Hepatocyte (in vitro differentiated cells): ENCODE results near the gene MYLK2. TPM values are rescaled to one million over a fixed set of nuclear protein-coding genes. Genes with fewer than 3 reads are reported as not detected.

Source experiments
- DNase-seq: peaks from one replicate; pipeline ENCODE4 v3.0.0-alpha.2; 2016; ENCODE audit warnings: low spot score
- H2AFZ ChIP-seq: fragments of 200-600 bp; sonication (generic); 2 replicates; pipeline ENCODE4 v1.6.0; 2016; ENCODE audit warnings: antibody characterized with exemption, mild to moderate bottlenecking
- H3K27ac ChIP-seq: fragments of 200-600 bp; sonication (generic); 2 replicates; pipeline ENCODE4 v1.5.1; 2016; ENCODE audit warnings: mild to moderate bottlenecking
- H3K27me3 ChIP-seq: fragments of 200-600 bp; sonication (generic); 2 replicates; pipeline ENCODE4 v1.6.1; 2016
- H3K36me3 ChIP-seq: fragments of 200-600 bp; sonication (generic); replicated peaks from 2 replicates; pipeline ENCODE4 v1.5.1; 2016; ENCODE audit warnings: low read depth; ENCODE audit not compliant: insufficient read depth
- H3K4me1 ChIP-seq: fragments of 200-600 bp; sonication (generic); 2 replicates; pipeline ENCODE4 v1.5.1; 2016; ENCODE audit warnings: mild to moderate bottlenecking, moderate library complexity; ENCODE audit not compliant: insufficient read depth
- H3K4me2 ChIP-seq: fragments of 200-600 bp; sonication (generic); 2 replicates; pipeline ENCODE4 v1.6.0; 2016
- H3K4me3 ChIP-seq: fragments of 200-600 bp; sonication (generic); 2 replicates; pipeline ENCODE4 v1.5.1; 2016; ENCODE audit warnings: mild to moderate bottlenecking
- H3K79me2 ChIP-seq: fragments of 200-600 bp; sonication (generic); 2 replicates; pipeline ENCODE4 v1.6.0; 2017; ENCODE audit warnings: mild to moderate bottlenecking
- H3K9me2 ChIP-seq: fragments of 200-600 bp; sonication (generic); replicated peaks from 2 replicates; pipeline ENCODE4 v1.6.0; 2017; ENCODE audit warnings: mild to moderate bottlenecking; ENCODE audit not compliant: insufficient read depth
- H3K9me3 ChIP-seq: fragments of 200-600 bp; sonication (generic); 2 replicates; pipeline ENCODE4 v1.5.1; 2016; ENCODE audit warnings: low read depth, mild to moderate bottlenecking
- H4K20me1 ChIP-seq: fragments of 200-600 bp; sonication (generic); 2 replicates; pipeline ENCODE4 v1.6.0; 2016; ENCODE audit warnings: mild to moderate bottlenecking; ENCODE audit not compliant: insufficient read depth, poor library complexity, severe bottlenecking
- CTCF ChIP-seq: fragments of 200-600 bp; sonication (generic); IDR thresholded peaks from 2 replicates; pipeline ENCODE4 v1.5.1; 2016; ENCODE audit warnings: antibody characterized with exemption, mild to moderate bottlenecking; ENCODE audit not compliant: poor library complexity
- EZH2 ChIP-seq: fragments of 200-600 bp; sonication (generic); IDR thresholded peaks from 2 replicates; pipeline ENCODE4 v1.6.1; 2016; ENCODE audit warnings: antibody characterized with exemption, mild to moderate bottlenecking, borderline replicate concordance
- EZH2phosphoT487 ChIP-seq: fragments of 200-600 bp; sonication (generic); IDR thresholded peaks from one replicate; pipeline ENCODE4 v1.6.1; 2018; ENCODE audit warnings: antibody characterized with exemption, mild to moderate bottlenecking, low read depth, moderate library complexity; ENCODE audit not compliant: unreplicated experiment, severe bottlenecking
- WGBS: methylation state at CpG from one replicate; pipeline ENCODE4 v1.1.6; 2016; ENCODE audit warnings: low lambda C conversion rate; ENCODE audit errors: missing lambda C conversion rate; 5-methylcytosine and 5-hydroxymethylcytosine counted together
- polyA plus RNA-seq: library from polyadenylated mRNA; unstranded; fragments of >200 nt; fragmentation: Nextera tagmentation; extraction: Ambion mirVana; gene quantifications from 2 replicates; pipeline ENCODE4 v1.2.1, GENCODE V29; 2016
- total RNA-seq: library from RNA; depleted of rRNA; stranded (reverse); fragments of >200 nt; gene quantifications from 2 replicates; pipeline ENCODE4 v1.2.3, GENCODE V29; 2014

Gene MYLK2
- total and polyA plus RNA-seq, 2 experiments from 2014 or later = 0.33 TPM; not detected in 1

DNA sequence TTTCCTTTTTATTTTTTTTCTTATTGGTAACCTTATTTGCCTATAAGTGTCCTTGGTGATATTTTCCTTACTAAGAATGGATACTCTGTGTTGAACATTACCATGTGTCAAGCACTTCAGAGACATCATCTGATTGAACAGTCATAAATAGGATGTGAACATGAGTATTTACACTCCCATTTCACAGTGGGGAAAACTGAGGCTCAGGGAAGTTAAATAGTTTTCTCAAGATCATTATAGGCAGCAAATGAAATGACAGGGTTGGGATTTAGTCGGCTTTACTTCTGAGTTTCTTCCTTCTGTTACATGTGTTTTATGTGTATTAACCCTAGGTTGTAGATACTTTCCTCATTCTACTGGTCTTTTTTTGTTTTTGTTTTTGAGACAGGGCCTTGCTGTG lies 44.7 kb upstream of the MYLK2 start:
- no peaks in the 10 kb centered on the region for H3K36me3 ChIP-seq
- no peak for TF ChIP-seq CTCF
- 97% methylated on average over 1 of the region's 1 CpG for WGBS
- no peak overlapping the region for H3K27ac ChIP-seq
- peaks cover 4% of the 10 kb centered on the region for H3K79me2 ChIP-seq
- H4K20me1 ChIP-seq = no peaks in the 10 kb centered on the region
- no peak for DNase-seq
- no peak overlapping the region for H3K4me3 ChIP-seq
- no peaks in the 10 kb centered on the region for H3K27me3 ChIP-seq
- H3K9me3 ChIP-seq = no peaks in the 10 kb centered on the region
- no peak overlapping the region for H2AFZ ChIP-seq
- no peaks in the 10 kb centered on the region for H3K9me2 ChIP-seq
- no peak overlapping the region for H3K4me2 ChIP-seq
- no peaks in the 10 kb centered on the region for H3K4me1 ChIP-seq

- Histone ChIP-seq H4K20me1 (no peaks in the 10 kb centered on the region), H2AFZ (no peak overlapping the region), H3K4me1 (no peaks in the 10 kb centered on the region), H3K9me3 (no peaks in the 10 kb centered on the region), H3K27me3 (no peaks in the 10 kb centered on the region), H3K4me3 (no peak overlapping the region), H3K36me3 (no peaks in the 10 kb centered on the region), H3K9me2 (no peaks in the 10 kb centered on the region), H3K79me2 (no peaks in the 10 kb centered on the region), H3K4me2 (no peak overlapping the region), H3K27ac (no peak overlapping the region)
- TF ChIP-seq EZH2 (no peak), CTCF (no peak), EZH2phosphoT487 (no peak)
- 98% methylated on average over 2 of the region's 2 CpGs for WGBS
- no peak for DNase-seq
Observed at GRCh38 chr20:31780839-31781238, 38.3 kb upstream of the MYLK2 start.

- Histone ChIP-seq H3K4me1 (no peaks in the 10 kb centered on the region), H2AFZ (no peak overlapping the region), H3K4me2 (no peak overlapping the region), H3K79me2 (no peaks in the 10 kb centered on the region), H4K20me1 (no peaks in the 10 kb centered on the region), H3K4me3 (no peak overlapping the region), H3K9me3 (no peaks in the 10 kb centered on the region), H3K27ac (no peak overlapping the region), H3K27me3 (no peaks in the 10 kb centered on the region), H3K36me3 (no peaks in the 10 kb centered on the region), H3K9me2 (no peaks in the 10 kb centered on the region)
- 99% methylated on average over 4 of the region's 4 CpGs for WGBS
- no peak for TF ChIP-seq CTCF
- no peak for TF ChIP-seq EZH2phosphoT487
- no peak for TF ChIP-seq EZH2
- DNase-seq = no peak
Observed at GRCh38 chr20:31781945-31782344, 37.2 kb upstream of the MYLK2 start.

DNA sequence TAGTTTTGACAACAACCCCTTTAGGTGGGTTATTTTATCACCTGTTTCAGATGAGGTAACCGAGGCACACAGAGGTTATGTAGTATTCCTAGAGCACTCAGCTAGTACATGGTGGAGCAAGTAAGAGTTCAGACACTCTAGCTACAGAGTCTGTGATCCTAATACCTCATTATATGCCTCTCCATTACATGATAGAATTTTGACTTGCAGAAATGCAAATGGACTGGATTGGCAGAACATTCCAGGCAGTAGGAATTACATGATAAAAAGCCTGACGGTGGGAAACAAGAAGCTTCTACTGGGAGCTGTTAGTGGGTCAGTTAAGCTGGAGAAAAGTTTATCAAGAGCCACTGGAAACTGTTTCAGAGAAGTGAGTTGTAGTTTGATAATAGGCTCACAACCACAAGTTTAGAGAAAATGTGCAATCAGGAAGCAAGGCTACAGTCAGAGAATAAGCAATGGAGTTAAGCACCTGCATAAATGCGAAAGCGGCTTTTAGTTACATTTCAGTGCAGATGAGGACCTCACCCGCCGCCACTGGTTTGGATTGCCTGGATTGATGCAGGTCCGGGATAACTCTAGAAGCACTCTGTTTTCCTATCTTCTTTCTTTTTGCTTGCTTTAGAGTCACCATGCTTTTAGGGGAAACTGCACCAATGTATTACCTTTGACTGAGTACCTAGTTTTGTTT lies 34.7 kb upstream of the MYLK2 start:
- 97% methylated on average over 7 of the region's 7 CpGs for WGBS

More for the DNA sequence above, 34.7 kb upstream of the MYLK2 start:
- H3K4me3 ChIP-seq = no peak overlapping the region
- no peak for TF ChIP-seq EZH2phosphoT487
- TF ChIP-seq EZH2 = no peak
- TF ChIP-seq CTCF = no peak
- no peak overlapping the region for H2AFZ ChIP-seq
- no peaks in the 10 kb centered on the region for H4K20me1 ChIP-seq
- no peak overlapping the region for H3K4me2 ChIP-seq
- H3K9me2 ChIP-seq = no peaks in the 10 kb centered on the region
- no peaks in the 10 kb centered on the region for H3K79me2 ChIP-seq
- no peaks in the 10 kb centered on the region for H3K4me1 ChIP-seq
- no peaks in the 10 kb centered on the region for H3K27me3 ChIP-seq
- no peaks in the 10 kb centered on the region for H3K9me3 ChIP-seq
- no peak for DNase-seq
- no peaks in the 10 kb centered on the region for H3K36me3 ChIP-seq
- H3K27ac ChIP-seq = no peak overlapping the region
